ENCODE data around the gene ANKRD49. TPM values are rescaled to one million over a fixed set of nuclear protein-coding genes. Genes with fewer than 3 reads are reported as not detected.

The ANKRD49 gene
- total RNA-seq, 1 donor from 2014 or later: 14.5 TPM

DNA sequence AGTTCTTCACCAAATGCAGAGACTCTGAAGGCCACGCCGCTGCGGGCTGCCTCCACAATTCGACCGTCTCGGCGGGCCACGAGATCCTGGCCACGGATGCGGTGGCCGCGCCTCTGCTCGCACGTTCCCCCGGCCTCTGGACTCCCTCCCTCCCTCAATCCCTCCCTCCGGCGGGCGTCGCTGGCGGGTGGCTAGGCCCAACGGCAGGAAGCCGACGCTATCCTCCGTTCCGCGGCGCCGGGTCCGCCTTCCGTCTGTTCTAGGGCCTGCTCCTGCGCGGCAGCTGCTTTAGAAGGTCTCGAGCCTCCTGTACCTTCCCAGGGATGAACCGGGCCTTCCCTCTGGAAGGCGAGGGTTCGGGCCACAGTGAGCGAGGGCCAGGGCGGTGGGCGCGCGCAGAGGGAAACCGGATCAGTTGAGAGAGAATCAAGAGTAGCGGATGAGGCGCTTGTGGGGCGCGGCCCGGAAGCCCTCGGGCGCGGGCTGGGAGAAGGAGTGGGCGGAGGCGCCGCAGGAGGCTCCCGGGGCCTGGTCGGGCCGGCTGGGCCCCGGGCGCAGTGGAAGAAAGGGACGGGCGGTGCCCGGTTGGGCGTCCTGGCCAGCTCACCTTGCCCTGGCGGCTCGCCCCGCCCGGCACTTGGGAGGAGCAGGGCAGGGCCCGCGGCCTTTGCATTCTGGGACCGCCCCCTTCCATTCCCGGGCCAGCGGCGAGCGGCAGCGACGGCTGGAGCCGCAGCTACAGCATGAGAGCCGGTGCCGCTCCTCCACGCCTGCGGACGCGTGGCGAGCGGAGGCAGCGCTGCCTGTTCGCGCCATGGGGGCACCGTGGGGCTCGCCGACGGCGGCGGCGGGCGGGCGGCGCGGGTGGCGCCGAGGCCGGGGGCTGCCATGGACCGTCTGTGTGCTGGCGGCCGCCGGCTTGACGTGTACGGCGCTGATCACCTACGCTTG lies 50.2 kb downstream of the ANKRD49 start, which contains the start of gene FUT4:
Gene FUT4, plus strand, starts transcription at position 227 of the 951 bp plus-strand sequence. Its CDS starts 213 bp downstream, at position 440.
- DNase-seq (ENCODE audit: low spot score): peak; percentile 88

DNA sequence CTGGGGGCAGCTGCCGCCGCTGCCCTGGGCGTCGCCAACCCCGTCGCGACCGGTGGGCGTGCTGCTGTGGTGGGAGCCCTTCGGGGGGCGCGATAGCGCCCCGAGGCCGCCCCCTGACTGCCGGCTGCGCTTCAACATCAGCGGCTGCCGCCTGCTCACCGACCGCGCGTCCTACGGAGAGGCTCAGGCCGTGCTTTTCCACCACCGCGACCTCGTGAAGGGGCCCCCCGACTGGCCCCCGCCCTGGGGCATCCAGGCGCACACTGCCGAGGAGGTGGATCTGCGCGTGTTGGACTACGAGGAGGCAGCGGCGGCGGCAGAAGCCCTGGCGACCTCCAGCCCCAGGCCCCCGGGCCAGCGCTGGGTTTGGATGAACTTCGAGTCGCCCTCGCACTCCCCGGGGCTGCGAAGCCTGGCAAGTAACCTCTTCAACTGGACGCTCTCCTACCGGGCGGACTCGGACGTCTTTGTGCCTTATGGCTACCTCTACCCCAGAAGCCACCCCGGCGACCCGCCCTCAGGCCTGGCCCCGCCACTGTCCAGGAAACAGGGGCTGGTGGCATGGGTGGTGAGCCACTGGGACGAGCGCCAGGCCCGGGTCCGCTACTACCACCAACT lies 51.0 kb downstream of the ANKRD49 start:
- no peak for DNase-seq (ENCODE audit: low spot score)

DNA sequence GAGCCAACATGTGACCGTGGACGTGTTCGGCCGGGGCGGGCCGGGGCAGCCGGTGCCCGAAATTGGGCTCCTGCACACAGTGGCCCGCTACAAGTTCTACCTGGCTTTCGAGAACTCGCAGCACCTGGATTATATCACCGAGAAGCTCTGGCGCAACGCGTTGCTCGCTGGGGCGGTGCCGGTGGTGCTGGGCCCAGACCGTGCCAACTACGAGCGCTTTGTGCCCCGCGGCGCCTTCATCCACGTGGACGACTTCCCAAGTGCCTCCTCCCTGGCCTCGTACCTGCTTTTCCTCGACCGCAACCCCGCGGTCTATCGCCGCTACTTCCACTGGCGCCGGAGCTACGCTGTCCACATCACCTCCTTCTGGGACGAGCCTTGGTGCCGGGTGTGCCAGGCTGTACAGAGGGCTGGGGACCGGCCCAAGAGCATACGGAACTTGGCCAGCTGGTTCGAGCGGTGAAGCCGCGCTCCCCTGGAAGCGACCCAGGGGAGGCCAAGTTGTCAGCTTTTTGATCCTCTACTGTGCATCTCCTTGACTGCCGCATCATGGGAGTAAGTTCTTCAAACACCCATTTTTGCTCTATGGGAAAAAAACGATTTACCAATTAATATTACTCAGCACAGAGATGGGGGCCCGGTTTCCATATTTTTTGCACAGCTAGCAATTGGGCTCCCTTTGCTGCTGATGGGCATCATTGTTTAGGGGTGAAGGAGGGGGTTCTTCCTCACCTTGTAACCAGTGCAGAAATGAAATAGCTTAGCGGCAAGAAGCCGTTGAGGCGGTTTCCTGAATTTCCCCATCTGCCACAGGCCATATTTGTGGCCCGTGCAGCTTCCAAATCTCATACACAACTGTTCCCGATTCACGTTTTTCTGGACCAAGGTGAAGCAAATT lies 51.7 kb downstream of the ANKRD49 start:
- peak; percentile 34 for DNase-seq (ENCODE audit: low spot score)

DNA sequence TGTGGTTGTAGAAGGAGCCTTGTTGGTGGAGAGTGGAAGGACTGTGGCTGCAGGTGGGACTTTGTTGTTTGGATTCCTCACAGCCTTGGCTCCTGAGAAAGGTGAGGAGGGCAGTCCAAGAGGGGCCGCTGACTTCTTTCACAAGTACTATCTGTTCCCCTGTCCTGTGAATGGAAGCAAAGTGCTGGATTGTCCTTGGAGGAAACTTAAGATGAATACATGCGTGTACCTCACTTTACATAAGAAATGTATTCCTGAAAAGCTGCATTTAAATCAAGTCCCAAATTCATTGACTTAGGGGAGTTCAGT lies 52.3 kb downstream of the ANKRD49 start:
- no peak for DNase-seq (ENCODE audit: low spot score)

DNA sequence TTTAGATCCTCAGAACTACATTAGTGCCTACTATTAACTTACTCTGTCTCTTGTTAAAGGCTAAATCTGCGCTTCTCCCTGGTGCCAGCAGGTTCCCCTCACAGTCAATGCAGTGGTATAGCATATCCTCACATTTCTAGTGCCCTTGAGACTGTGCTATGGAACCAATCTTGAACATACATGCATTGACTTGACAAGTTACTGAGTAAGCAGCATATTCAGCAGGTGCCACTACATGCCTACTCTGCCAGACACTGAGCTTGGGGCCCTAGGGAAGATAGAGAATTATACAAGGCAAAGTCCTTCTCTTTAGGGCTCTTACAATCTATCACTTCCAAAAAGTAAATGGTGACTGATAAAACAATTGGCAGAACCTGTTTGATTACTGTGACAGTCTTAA lies 53.1 kb downstream of the ANKRD49 start:
- DNase-seq (ENCODE audit: low spot score): peak; percentile 65

DNA sequence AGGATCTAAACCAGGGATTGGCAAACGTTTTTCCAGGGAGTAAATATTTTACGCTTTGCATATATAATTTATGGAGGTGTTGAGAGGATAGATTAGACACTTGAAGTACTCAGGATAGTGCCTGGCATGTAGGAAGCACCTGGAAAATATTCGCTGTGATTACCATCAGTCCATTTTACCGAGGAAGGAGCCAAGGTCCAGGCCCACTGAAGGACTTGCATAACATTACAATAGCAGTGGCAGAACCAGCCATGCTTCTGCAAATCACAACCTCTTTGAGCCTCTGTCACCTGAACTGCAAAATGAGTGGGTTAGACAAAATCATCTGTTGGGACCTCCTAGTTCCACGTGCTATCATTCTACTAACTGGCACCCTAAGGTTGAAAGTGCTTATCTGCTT lies 55.4 kb downstream of the ANKRD49 start:
- DNase-seq (ENCODE audit: low spot score): no peak

Other genes starting within 250 kb of the ANKRD49 start
- not detected for gene IZUMO1R, start 189.4 kb upstream of the ANKRD49 start, total RNA-seq
- 0.09 TPM for gene GPR83, start 92.6 kb upstream of the ANKRD49 start, total RNA-seq
- 14.8 TPM for gene MRE11, start 140 bp upstream of the ANKRD49 start, total RNA-seq
- gene C11orf97, start 18.5 kb downstream of the ANKRD49 start, total RNA-seq: not detected
- 18.6 TPM for gene FUT4, start 49.9 kb downstream of the ANKRD49 start, total RNA-seq
- 11.0 TPM for gene PIWIL4, start 73.4 kb downstream of the ANKRD49 start, total RNA-seq

All from mucosa of gallbladder (tissue), 1 donor.